Liver (tissue), 3 donors: Measurements from ENCODE around the gene WDR48.

Source experiments
- EGR1 ChIP-seq, 2 donors: IDR thresholded peaks; 2 replicates each; pipeline ENCODE4 v1.6.1; 2016 to 2018; ENCODE audit warnings: antibody characterized with exemption in 2 of 2, low read depth in 2 of 2
- FOXA1 ChIP-seq: IDR thresholded peaks from 2 replicates; pipeline ENCODE4 v1.6.1; 2016; ENCODE audit warnings: antibody characterized with exemption
- GABPA ChIP-seq, 2 donors: IDR thresholded peaks in 1 of 2; conservative IDR thresholded peaks in 1 of 2; 2 replicates each; pipeline ENCODE4 v1.6.1; 2016; ENCODE audit warnings: antibody characterized with exemption in 2 of 2, mild to moderate bottlenecking in 1 of 2, moderate library complexity in 1 of 2
- HNF4A ChIP-seq, 2 donors: conservative IDR thresholded peaks; 2 replicates each; pipeline ENCODE4 v1.6.1; 2016; ENCODE audit warnings: antibody characterized with exemption in 2 of 2, mild to moderate bottlenecking in 2 of 2
- JUND ChIP-seq, 2 donors: IDR thresholded peaks; 2 replicates each; pipeline ENCODE4 v1.6.1; 2016; ENCODE audit warnings: antibody characterized with exemption in 2 of 2
- RAD21 ChIP-seq, 2 donors: IDR thresholded peaks; 2 replicates each; pipeline ENCODE4 v1.6.1; 2016; ENCODE audit warnings: antibody characterized with exemption in 2 of 2, mild to moderate bottlenecking in 2 of 2
- TAF1 ChIP-seq: conservative IDR thresholded peaks from 2 replicates; pipeline ENCODE4 v1.6.1; 2016; ENCODE audit warnings: antibody characterized with exemption, mild to moderate bottlenecking
- YY1 ChIP-seq: IDR thresholded peaks from 2 replicates; pipeline ENCODE4 v1.6.1; 2016; ENCODE audit warnings: antibody characterized with exemption, mild to moderate bottlenecking
- TF ChIP-seq, protein P1 (sequence below): fragments of 150-350 bp; IDR thresholded peaks from 2 replicates; pipeline ENCODE4 v1.5.1; 2017; ENCODE audit warnings: improper control_type of control experiment, low read depth, low read length; ENCODE audit not compliant: missing input control
- TF ChIP-seq, protein P2 (sequence below): IDR thresholded peaks from 2 replicates; pipeline ENCODE4 v1.6.1; 2016; ENCODE audit warnings: antibody characterized with exemption
- TF ChIP-seq, protein P3 (sequence below): IDR thresholded peaks from 2 replicates; pipeline ENCODE4 v1.6.1; 2016; ENCODE audit warnings: antibody characterized with exemption
- TF ChIP-seq, protein P4 (sequence below): IDR thresholded peaks from 2 replicates; pipeline ENCODE4 v1.6.1; 2016; ENCODE audit warnings: antibody characterized with exemption, mild to moderate bottlenecking
- TF ChIP-seq, protein P5 (sequence below): IDR thresholded peaks from 2 replicates; pipeline ENCODE4 v1.6.1; 2016; ENCODE audit warnings: antibody characterized with exemption
- donor health status: healthy.
- donor health status: healthy.

DNA sequence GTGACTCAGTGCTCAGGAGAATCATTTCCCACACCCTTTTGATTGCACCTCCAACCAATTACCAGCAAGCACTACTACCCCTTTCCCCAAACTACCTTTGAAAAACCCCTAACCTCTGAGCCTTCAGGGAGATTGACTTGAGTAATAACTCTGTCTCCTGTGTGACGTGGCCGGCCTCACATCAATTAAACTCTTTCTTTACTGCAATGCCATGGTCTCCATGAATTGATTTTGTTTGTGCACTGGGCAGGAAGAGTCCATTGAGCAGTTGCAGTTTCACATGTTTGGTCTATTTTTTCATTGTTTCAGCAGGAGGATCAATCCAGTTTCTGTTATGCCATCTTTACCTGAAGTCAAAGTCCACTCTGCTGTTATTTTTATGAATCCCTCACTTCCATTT, 32.5 kb upstream of the WDR48 start:
- TF ChIP-seq, protein P1, sequence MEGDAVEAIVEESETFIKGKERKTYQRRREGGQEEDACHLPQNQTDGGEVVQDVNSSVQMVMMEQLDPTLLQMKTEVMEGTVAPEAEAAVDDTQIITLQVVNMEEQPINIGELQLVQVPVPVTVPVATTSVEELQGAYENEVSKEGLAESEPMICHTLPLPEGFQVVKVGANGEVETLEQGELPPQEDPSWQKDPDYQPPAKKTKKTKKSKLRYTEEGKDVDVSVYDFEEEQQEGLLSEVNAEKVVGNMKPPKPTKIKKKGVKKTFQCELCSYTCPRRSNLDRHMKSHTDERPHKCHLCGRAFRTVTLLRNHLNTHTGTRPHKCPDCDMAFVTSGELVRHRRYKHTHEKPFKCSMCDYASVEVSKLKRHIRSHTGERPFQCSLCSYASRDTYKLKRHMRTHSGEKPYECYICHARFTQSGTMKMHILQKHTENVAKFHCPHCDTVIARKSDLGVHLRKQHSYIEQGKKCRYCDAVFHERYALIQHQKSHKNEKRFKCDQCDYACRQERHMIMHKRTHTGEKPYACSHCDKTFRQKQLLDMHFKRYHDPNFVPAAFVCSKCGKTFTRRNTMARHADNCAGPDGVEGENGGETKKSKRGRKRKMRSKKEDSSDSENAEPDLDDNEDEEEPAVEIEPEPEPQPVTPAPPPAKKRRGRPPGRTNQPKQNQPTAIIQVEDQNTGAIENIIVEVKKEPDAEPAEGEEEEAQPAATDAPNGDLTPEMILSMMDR = no peak
- TF ChIP-seq RAD21 (IDR thresholded peaks at IDR 0.05) = no peak
- TF ChIP-seq YY1 = no peak
- TF ChIP-seq TAF1 = no peak
- TF ChIP-seq JUND (IDR thresholded peaks at IDR 0.05) = no peak
- TF ChIP-seq, protein P2, sequence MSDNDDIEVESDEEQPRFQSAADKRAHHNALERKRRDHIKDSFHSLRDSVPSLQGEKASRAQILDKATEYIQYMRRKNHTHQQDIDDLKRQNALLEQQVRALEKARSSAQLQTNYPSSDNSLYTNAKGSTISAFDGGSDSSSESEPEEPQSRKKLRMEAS = no peak
- TF ChIP-seq GABPA (IDR thresholded peaks at IDR 0.05 in 1 of 2, conservative IDR thresholded peaks at IDR 0.05 in 1 of 2) = no peak
- no peak for TF ChIP-seq EGR1 (IDR thresholded peaks at IDR 0.05; ENCODE audit: low read depth in 2 of 2)
- no peak for TF ChIP-seq FOXA1
- TF ChIP-seq HNF4A (conservative IDR thresholded peaks at IDR 0.05) = no peak
- TF ChIP-seq, protein P3, sequence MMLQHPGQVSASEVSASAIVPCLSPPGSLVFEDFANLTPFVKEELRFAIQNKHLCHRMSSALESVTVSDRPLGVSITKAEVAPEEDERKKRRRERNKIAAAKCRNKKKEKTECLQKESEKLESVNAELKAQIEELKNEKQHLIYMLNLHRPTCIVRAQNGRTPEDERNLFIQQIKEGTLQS = no peak
- TF ChIP-seq, protein P4, sequence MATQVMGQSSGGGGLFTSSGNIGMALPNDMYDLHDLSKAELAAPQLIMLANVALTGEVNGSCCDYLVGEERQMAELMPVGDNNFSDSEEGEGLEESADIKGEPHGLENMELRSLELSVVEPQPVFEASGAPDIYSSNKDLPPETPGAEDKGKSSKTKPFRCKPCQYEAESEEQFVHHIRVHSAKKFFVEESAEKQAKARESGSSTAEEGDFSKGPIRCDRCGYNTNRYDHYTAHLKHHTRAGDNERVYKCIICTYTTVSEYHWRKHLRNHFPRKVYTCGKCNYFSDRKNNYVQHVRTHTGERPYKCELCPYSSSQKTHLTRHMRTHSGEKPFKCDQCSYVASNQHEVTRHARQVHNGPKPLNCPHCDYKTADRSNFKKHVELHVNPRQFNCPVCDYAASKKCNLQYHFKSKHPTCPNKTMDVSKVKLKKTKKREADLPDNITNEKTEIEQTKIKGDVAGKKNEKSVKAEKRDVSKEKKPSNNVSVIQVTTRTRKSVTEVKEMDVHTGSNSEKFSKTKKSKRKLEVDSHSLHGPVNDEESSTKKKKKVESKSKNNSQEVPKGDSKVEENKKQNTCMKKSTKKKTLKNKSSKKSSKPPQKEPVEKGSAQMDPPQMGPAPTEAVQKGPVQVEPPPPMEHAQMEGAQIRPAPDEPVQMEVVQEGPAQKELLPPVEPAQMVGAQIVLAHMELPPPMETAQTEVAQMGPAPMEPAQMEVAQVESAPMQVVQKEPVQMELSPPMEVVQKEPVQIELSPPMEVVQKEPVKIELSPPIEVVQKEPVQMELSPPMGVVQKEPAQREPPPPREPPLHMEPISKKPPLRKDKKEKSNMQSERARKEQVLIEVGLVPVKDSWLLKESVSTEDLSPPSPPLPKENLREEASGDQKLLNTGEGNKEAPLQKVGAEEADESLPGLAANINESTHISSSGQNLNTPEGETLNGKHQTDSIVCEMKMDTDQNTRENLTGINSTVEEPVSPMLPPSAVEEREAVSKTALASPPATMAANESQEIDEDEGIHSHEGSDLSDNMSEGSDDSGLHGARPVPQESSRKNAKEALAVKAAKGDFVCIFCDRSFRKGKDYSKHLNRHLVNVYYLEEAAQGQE = no peak
- TF ChIP-seq, protein P5, sequence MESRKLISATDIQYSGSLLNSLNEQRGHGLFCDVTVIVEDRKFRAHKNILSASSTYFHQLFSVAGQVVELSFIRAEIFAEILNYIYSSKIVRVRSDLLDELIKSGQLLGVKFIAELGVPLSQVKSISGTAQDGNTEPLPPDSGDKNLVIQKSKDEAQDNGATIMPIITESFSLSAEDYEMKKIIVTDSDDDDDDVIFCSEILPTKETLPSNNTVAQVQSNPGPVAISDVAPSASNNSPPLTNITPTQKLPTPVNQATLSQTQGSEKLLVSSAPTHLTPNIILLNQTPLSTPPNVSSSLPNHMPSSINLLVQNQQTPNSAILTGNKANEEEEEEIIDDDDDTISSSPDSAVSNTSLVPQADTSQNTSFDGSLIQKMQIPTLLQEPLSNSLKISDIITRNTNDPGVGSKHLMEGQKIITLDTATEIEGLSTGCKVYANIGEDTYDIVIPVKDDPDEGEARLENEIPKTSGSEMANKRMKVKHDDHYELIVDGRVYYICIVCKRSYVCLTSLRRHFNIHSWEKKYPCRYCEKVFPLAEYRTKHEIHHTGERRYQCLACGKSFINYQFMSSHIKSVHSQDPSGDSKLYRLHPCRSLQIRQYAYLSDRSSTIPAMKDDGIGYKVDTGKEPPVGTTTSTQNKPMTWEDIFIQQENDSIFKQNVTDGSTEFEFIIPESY = no peak
